IMR-90 (cell line): ENCODE data around the gene DCTN1. TPM values are rescaled to one million over a fixed set of nuclear protein-coding genes. Genes with fewer than 3 reads are reported as not detected.

Experiments used
- ATAC-seq: fragments of 200-7000 bp; cut with Tn5 transposase; 2 replicates; pipeline ENCODE4 v1.9.1; 2020; ENCODE audit warnings: low read depth, mild to moderate bottlenecking, moderate library complexity
- BruUV-seq: library from RNA; stranded (reverse); fragments of 400-500 nt; replicated peaks from 2 replicates; lab custom pipeline; 2021; lab: Mats Ljungman, UMichigan
- CTCF ChIA-PET: fragments of 300-600 bp; formaldehyde crosslinking; extraction: SDS; loops from one replicate; lab custom pipeline; 2021; ENCODE audit warnings: antibody characterized with exemption; lab: Yijun Ruan, JAX
- POLR2A ChIA-PET: fragments of 300-600 bp; sonication (Branson Sonifier 250); formaldehyde crosslinking; loops from one replicate; lab custom pipeline; 2022; ENCODE audit warnings: antibody characterized with exemption; ENCODE audit not compliant: unreplicated experiment; lab: Charles Lee
- DNase-seq: peaks from one replicate; pipeline ENCODE4 v3.0.0; 2013
- H2AFZ ChIP-seq: replicated peaks from 2 replicates; pipeline ENCODE3; 2013; ENCODE audit warnings: low read length, mild to moderate bottlenecking; ENCODE audit not compliant: poor library complexity
- H2AK5ac ChIP-seq: 2 replicates; pipeline ENCODE4 v1.6.1; 2013; ENCODE audit warnings: low read depth, low read length, inconsistent platforms
- H2AK9ac ChIP-seq: replicated peaks from 2 replicates; pipeline ENCODE3; 2013; ENCODE audit warnings: mild to moderate bottlenecking, low read depth, low read length, moderate library complexity; ENCODE audit not compliant: poor library complexity
- H2BK120ac ChIP-seq: 2 replicates; pipeline ENCODE4 v1.6.1; 2013; ENCODE audit warnings: low read depth, low read length, inconsistent platforms
- H2BK15ac ChIP-seq: 3 replicates; pipeline ENCODE4 v1.6.1; 2013; ENCODE audit warnings: low read depth, low read length, inconsistent platforms
- H2BK20ac ChIP-seq: 2 replicates; pipeline ENCODE4 v1.6.1; 2013; ENCODE audit warnings: low read depth, mild to moderate bottlenecking, inconsistent platforms, low read length, moderate library complexity
- H2BK5ac ChIP-seq: 2 replicates; pipeline ENCODE4 v1.6.1; 2013; ENCODE audit warnings: mild to moderate bottlenecking, low read depth, low read length, inconsistent platforms; ENCODE audit not compliant: poor library complexity, severe bottlenecking
- H3K14ac ChIP-seq: replicated peaks from 2 replicates; pipeline ENCODE4 v1.6.1; 2013; ENCODE audit warnings: low read depth, low read length, inconsistent platforms
- H3K18ac ChIP-seq: 2 replicates; pipeline ENCODE4 v1.6.1; 2013; ENCODE audit warnings: low read depth, low read length, control low read depth
- H3K23ac ChIP-seq: 2 replicates; pipeline ENCODE4 v1.6.1; 2013; ENCODE audit warnings: low read depth, low read length, inconsistent platforms
- H3K27ac ChIP-seq: 2 replicates; pipeline ENCODE4 v1.5.1; 2013; ENCODE audit warnings: mild to moderate bottlenecking, control low read depth, low read length; ENCODE audit not compliant: insufficient read depth
- H3K27me3 ChIP-seq: 2 replicates; pipeline ENCODE4 v1.6.1; 2013; ENCODE audit warnings: low read length; ENCODE audit not compliant: control insufficient read depth, insufficient read depth
- H3K36me3 ChIP-seq: 2 replicates; pipeline ENCODE4 v1.6.1; 2013; ENCODE audit warnings: low read length, mixed read lengths; ENCODE audit not compliant: control insufficient read depth, insufficient read depth
- H3K4ac ChIP-seq: 2 replicates; pipeline ENCODE4 v1.6.1; 2013; ENCODE audit warnings: low read depth, low read length, inconsistent platforms
- H3K4me1 ChIP-seq: 2 replicates; pipeline ENCODE4 v1.6.1; 2013; ENCODE audit warnings: low read length, mixed read lengths; ENCODE audit not compliant: control insufficient read depth, insufficient read depth
- H3K4me2 ChIP-seq: 2 replicates; pipeline ENCODE4 v1.6.1; 2013; ENCODE audit warnings: low read depth, mild to moderate bottlenecking, control low read depth, low read length, moderate library complexity
- H3K4me3 ChIP-seq: 2 replicates; pipeline ENCODE4 v1.5.1; 2013; ENCODE audit warnings: low read depth, mild to moderate bottlenecking, control low read depth, low read length, moderate library complexity; ENCODE audit not compliant: insufficient read depth
- H3K56ac ChIP-seq: 2 replicates; pipeline ENCODE4 v1.6.1; 2013; ENCODE audit warnings: low read length, inconsistent platforms; ENCODE audit not compliant: insufficient read depth; ENCODE audit errors: extremely low read depth
- H3K79me1 ChIP-seq, 2 experiments: 2 replicates each; pipeline ENCODE4 v1.6.1; 2013; ENCODE audit warnings: low read length in 2 of 2, inconsistent platforms in 1 of 2, low read depth in 1 of 2
- H3K9ac ChIP-seq: 2 replicates; pipeline ENCODE4 v1.6.1; 2013; ENCODE audit warnings: low read depth, low read length, control low read depth
- H3K9me1 ChIP-seq: 2 replicates; pipeline ENCODE4 v1.6.1; 2013; ENCODE audit warnings: low read length, inconsistent platforms; ENCODE audit not compliant: insufficient read depth
- H3K9me3 ChIP-seq: 2 replicates; pipeline ENCODE4 v1.6.1; 2013; ENCODE audit warnings: low read length; ENCODE audit not compliant: control insufficient read depth, insufficient read depth
- H4K20me1 ChIP-seq: 2 replicates; pipeline ENCODE4 v1.6.1; 2013; ENCODE audit warnings: low read length, inconsistent platforms; ENCODE audit not compliant: insufficient read depth
- H4K5ac ChIP-seq: 2 replicates; pipeline ENCODE4 v1.6.1; 2013; ENCODE audit warnings: mild to moderate bottlenecking, low read depth, low read length, control low read depth
- H4K8ac ChIP-seq, 2 experiments: 2 replicates each; pipeline ENCODE4 v1.6.1; 2013; ENCODE audit warnings: low read depth in 2 of 2, low read length in 2 of 2, control low read depth in 1 of 2, inconsistent platforms in 1 of 2
- H4K91ac ChIP-seq: 2 replicates; pipeline ENCODE4 v1.6.1; 2013; ENCODE audit warnings: low read depth, low read length, inconsistent platforms; ENCODE audit not compliant: insufficient read depth
- BHLHE40 ChIP-seq: fragments of 150-350 bp; IDR thresholded peaks from 2 replicates; pipeline ENCODE4 v1.6.1; 2016; ENCODE audit warnings: mild to moderate bottlenecking, low read depth, low read length
- CEBPB ChIP-seq: IDR thresholded peaks from 2 replicates; pipeline ENCODE4 v1.6.1; 2012; ENCODE audit warnings: low read depth, low read length, improper control_type of control experiment
- CHD1 ChIP-seq: IDR thresholded peaks from 2 replicates; pipeline ENCODE4 v1.6.1; 2012; ENCODE audit warnings: low read depth, low read length, improper control_type of control experiment
- CTCF ChIP-seq: conservative IDR thresholded peaks from 2 replicates; pipeline ENCODE4 v1.5.1; 2012; ENCODE audit warnings: mild to moderate bottlenecking, low read depth, low read length, improper control_type of control experiment
- FOS ChIP-seq: fragments of 150-350 bp; IDR thresholded peaks from 2 replicates; pipeline ENCODE4 v1.6.1; 2016; ENCODE audit warnings: low read depth, low read length
- MAFK ChIP-seq: IDR thresholded peaks from 2 replicates; pipeline ENCODE4 v1.6.1; 2012; ENCODE audit warnings: low read depth, low read length, improper control_type of control experiment
- MAZ ChIP-seq: IDR thresholded peaks from 2 replicates; pipeline ENCODE4 v1.6.1; 2012; ENCODE audit warnings: low read depth, mild to moderate bottlenecking, low read length, improper control_type of control experiment, moderate library complexity, borderline replicate concordance
- MXI1 ChIP-seq: IDR thresholded peaks from 2 replicates; pipeline ENCODE4 v1.6.1; 2012; ENCODE audit warnings: low read depth, mild to moderate bottlenecking, low read length, moderate library complexity, borderline replicate concordance
- NFE2L2 ChIP-seq: fragments of 150-350 bp; IDR thresholded peaks from 2 replicates; pipeline ENCODE4 v1.6.1; 2016; ENCODE audit warnings: low read depth, mild to moderate bottlenecking, low read length
- POLR2A ChIP-seq: IDR thresholded peaks from 2 replicates; pipeline ENCODE4 v1.6.1; 2012; ENCODE audit warnings: mild to moderate bottlenecking, low read depth, low read length
- RAD21 ChIP-seq: IDR thresholded peaks from 2 replicates; pipeline ENCODE4 v1.6.1; 2012; ENCODE audit warnings: low read length, improper control_type of control experiment
- RCOR1 ChIP-seq: IDR thresholded peaks from 2 replicates; pipeline ENCODE4 v1.6.1; 2012; ENCODE audit warnings: mild to moderate bottlenecking, low read length, improper control_type of control experiment; ENCODE audit not compliant: insufficient replicate concordance
- RFX5 ChIP-seq: IDR thresholded peaks from 2 replicates; pipeline ENCODE4 v1.8.0; 2012; ENCODE audit warnings: low read depth, mild to moderate bottlenecking, low read length, moderate library complexity
- SMC3 ChIP-seq: fragments of 150-350 bp; IDR thresholded peaks from 2 replicates; pipeline ENCODE4 v1.6.1; 2016; ENCODE audit warnings: low read depth, mild to moderate bottlenecking, antibody characterized with exemption, low read length, moderate library complexity
- USF2 ChIP-seq: fragments of 150-350 bp; IDR thresholded peaks from 2 replicates; pipeline ENCODE4 v1.6.1; 2017; ENCODE audit warnings: mild to moderate bottlenecking, antibody characterized with exemption, low read length, low read depth
- WGBS, 2 experiments: methylation state at CpG; one replicate each; pipeline versions ENCODE4 v1.1.5 to v1.1.7; 2013; ENCODE audit warnings: missing lambda C conversion rate in 2 of 2; ENCODE audit not compliant: insufficient read length in 1 of 2; ENCODE audit errors: extremely low coverage in 2 of 2; 5-methylcytosine and 5-hydroxymethylcytosine counted together
- dilution Hi-C: fragments of 300-500 bp; cut with HindIII; formaldehyde crosslinking; loops from one replicate; pipeline ENCODE4 v1.14.3; 2018; ENCODE audit warnings: low sequenced_read_pairs; ENCODE audit not compliant: unreplicated experiment
- in situ Hi-C: fragments of 300-500 bp; cut with MboI; formaldehyde crosslinking; loops from 3 replicates; pipeline ENCODE4 v1.14.3; 2019; ENCODE audit warnings: low sequenced_read_pairs, inconsistent platforms, mixed read lengths
- intact Hi-C: fragments of 100-400 bp; cut with micrococcal nuclease; formaldehyde crosslinking; loops from 2 replicates; pipeline ENCODE4 v1.10.0; 2022
- polyA plus RNA-seq, 3 experiments: library from polyadenylated mRNA; depleted of rRNA; stranded (reverse); fragments of >200 nt; gene quantifications; 2 replicates each; pipeline ENCODE4 v1.2.3, GENCODE V29; 2012; ENCODE audit warnings: low replicate concordance in 1 of 3
- total RNA-seq: library from RNA; depleted of rRNA; stranded (reverse); fragments of >200 nt; gene quantifications from 2 replicates; pipeline ENCODE4 v1.2.3, GENCODE V29; 2012
- TF ChIP-seq, protein P1 (sequence below): fragments of 150-350 bp; IDR thresholded peaks from 2 replicates; pipeline ENCODE4 v1.6.1; 2016; ENCODE audit warnings: low read depth, mild to moderate bottlenecking, low read length, moderate library complexity, borderline replicate concordance

The DCTN1 gene
- total and polyA plus RNA-seq, 2 of the 4 experiments (the other 2 are of a cell fraction): 136 to 204 TPM

DNA sequence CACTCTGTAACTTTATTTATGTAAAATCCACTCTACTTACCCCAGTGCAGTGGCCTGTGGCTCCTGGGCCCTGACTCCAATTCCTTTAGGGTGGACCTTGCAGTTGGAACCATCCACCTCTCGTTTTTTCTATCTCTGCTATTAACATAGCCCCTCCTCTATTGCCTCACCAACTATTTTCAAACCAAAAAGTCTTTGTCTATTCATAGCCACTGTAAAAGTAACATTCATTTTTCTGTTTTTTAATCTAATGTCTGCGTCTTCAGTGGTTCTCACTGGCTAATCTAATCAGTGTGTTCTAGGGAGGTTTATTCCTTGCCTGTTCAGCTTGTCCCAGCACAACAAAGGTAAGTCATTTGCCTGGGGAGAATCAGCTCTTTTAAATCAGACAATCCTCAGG, 36.8 kb downstream of the DCTN1 start, which contains the start of gene SLC4A5:
Gene SLC4A5 (minus strand): TSS at position 101 of the 400 bp plus-strand sequence. CDS start 28,393 bp downstream, outside the sequence.
- Histone ChIP-seq H3K27ac (no peak within 1 kb of the TSS), H3K36me3 (no peaks in the 10 kb centered on the region), H3K9me1 (no peaks in the 10 kb centered on the region), H3K4me2 (no peak within 1 kb of the TSS), H3K4me1 (no peaks in the 10 kb centered on the region), H3K56ac (no peak within 1 kb of the TSS), H4K91ac (no peak within 1 kb of the TSS), H3K79me1 (no peaks in the 10 kb centered on the region), H2BK15ac (no peak within 1 kb of the TSS), H4K5ac (no peak within 1 kb of the TSS), H3K18ac (no peak within 1 kb of the TSS), H4K8ac (no peak within 1 kb of the TSS), H3K14ac (no peak within 1 kb of the TSS), H3K9me3 (no peaks in the 10 kb centered on the region), H3K9ac (no peak within 1 kb of the TSS), H2AK5ac (no peak within 1 kb of the TSS), H2BK120ac (no peak within 1 kb of the TSS), H3K4me3 (no peak within 1 kb of the TSS), H2BK5ac (no peak within 1 kb of the TSS), H4K20me1 (no peaks in the 10 kb centered on the region), H3K4ac (no peak within 1 kb of the TSS), H2AK9ac (no peak within 1 kb of the TSS), H3K27me3 (peaks cover 37% of the 10 kb centered on the region), H2BK20ac (no peak within 1 kb of the TSS), H3K23ac (no peak within 1 kb of the TSS), H2AFZ (no peak within 1 kb of the TSS)
- ATAC-seq (no peak), DNase-seq (no peak)
- no peak for TF ChIP-seq RCOR1
- no peak for TF ChIP-seq BHLHE40
- no peak for TF ChIP-seq MAFK
- TF ChIP-seq CEBPB: no peak
- no peak for TF ChIP-seq CTCF
- TF ChIP-seq FOS: no peak
- no peak for TF ChIP-seq MAZ
- no peak for TF ChIP-seq MXI1
- no peak for TF ChIP-seq CHD1
- TF ChIP-seq RFX5: no peak
- TF ChIP-seq POLR2A: no peak
- no peak for TF ChIP-seq NFE2L2
- no peak for TF ChIP-seq RAD21
- TF ChIP-seq SMC3: no peak
- TF ChIP-seq, protein P1, sequence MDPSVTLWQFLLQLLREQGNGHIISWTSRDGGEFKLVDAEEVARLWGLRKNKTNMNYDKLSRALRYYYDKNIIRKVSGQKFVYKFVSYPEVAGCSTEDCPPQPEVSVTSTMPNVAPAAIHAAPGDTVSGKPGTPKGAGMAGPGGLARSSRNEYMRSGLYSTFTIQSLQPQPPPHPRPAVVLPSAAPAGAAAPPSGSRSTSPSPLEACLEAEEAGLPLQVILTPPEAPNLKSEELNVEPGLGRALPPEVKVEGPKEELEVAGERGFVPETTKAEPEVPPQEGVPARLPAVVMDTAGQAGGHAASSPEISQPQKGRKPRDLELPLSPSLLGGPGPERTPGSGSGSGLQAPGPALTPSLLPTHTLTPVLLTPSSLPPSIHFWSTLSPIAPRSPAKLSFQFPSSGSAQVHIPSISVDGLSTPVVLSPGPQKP: no peak
- TF ChIP-seq USF2: no peak
- no TSS peak for BruUV-seq
- in situ Hi-C loops: loop anchor here (25.0 kb wide), 1 partner anchor 531 kb away; no protein-coding TSS in a partner anchor
- ChIA-PET CTCF (interaction anchor here (1.6 kb wide), 1 partner anchor 8 kb away, joined by 8 read pairs; no protein-coding TSS in a partner anchor), POLR2A (no interaction called here)
- intact Hi-C loops: no loop called here
- WGBS, 2 experiments: no CpG with 5 or more reads among the region's 2 CpGs
- dilution Hi-C loops: no loop called here
